Glutamatergic neuron (in vitro differentiated cells): Measurements from ENCODE around the gene SNAP25. TPM values are rescaled to one million over a fixed set of nuclear protein-coding genes. Genes with fewer than 3 reads are reported as not detected.

ENCODE experiments used
- DNase-seq: peaks from one replicate; pipeline ENCODE4 v3.0.0; 2022
- H3K27ac Mint-ChIP-seq: one replicate; pipeline ENCODE4 v1.8.0; 2020; ENCODE audit warnings: mild to moderate bottlenecking, mixed read lengths, inconsistent platforms; ENCODE audit not compliant: unreplicated experiment
- H3K27me3 Mint-ChIP-seq: one replicate; pipeline ENCODE4 v1.8.0; 2020; ENCODE audit warnings: mild to moderate bottlenecking, moderate library complexity, mixed read lengths, inconsistent platforms; ENCODE audit not compliant: unreplicated experiment
- H3K36me3 Mint-ChIP-seq: one replicate; pipeline ENCODE4 v1.8.0; 2020; ENCODE audit warnings: mild to moderate bottlenecking, mixed read lengths, inconsistent platforms; ENCODE audit not compliant: unreplicated experiment
- H3K4me1 Mint-ChIP-seq: one replicate; pipeline ENCODE4 v1.8.0; 2020; ENCODE audit warnings: mild to moderate bottlenecking, low read depth, mixed read lengths, inconsistent platforms; ENCODE audit not compliant: unreplicated experiment
- H3K4me3 Mint-ChIP-seq: one replicate; pipeline ENCODE4 v1.8.0; 2020; ENCODE audit warnings: mild to moderate bottlenecking, mixed read lengths, inconsistent platforms; ENCODE audit not compliant: unreplicated experiment
- H3K9me3 Mint-ChIP-seq: one replicate; pipeline ENCODE4 v1.8.0; 2020; ENCODE audit warnings: mild to moderate bottlenecking, moderate library complexity, mixed read lengths, inconsistent platforms; ENCODE audit not compliant: unreplicated experiment
- CTCF ChIP-seq: fragments of 200-600 bp; sonication (generic); IDR thresholded peaks from one replicate; pipeline ENCODE4 v1.5.0; 2021; ENCODE audit not compliant: partially characterized antibody, unreplicated experiment
- total RNA-seq: library from RNA; stranded (reverse); fragmentation: NEBNext Ultra II Directional; extraction: Animal tissue kit (Norgen Biotek cat#: 25700); gene quantifications from one replicate; pipeline ENCODE4 v1.2.1, GENCODE V29; 2021; ENCODE audit not compliant: unreplicated experiment

Gene SNAP25
- total RNA-seq, 1 donor from 2014 or later, result 61.0 TPM

GRCh38 chr20:10192171-10192570 is 26.5 kb upstream of the SNAP25 start:
- Mint-ChIP-seq H3K36me3 (peaks cover 9% of the 10 kb centered on the region), H3K9me3 (peaks cover 2% of the 10 kb centered on the region), H3K27me3 (peaks cover 3% of the 10 kb centered on the region), H3K27ac (no peak overlapping the region), H3K4me3 (no peak overlapping the region), H3K4me1 (no peaks in the 10 kb centered on the region)
- TF ChIP-seq CTCF, result no peak
- DNase-seq, result no peak

GRCh38 chr20:10194166-10194565 is 24.5 kb upstream of the SNAP25 start:
- Mint-ChIP-seq H3K4me3 (no peak overlapping the region), H3K36me3 (peaks cover 9% of the 10 kb centered on the region), H3K27me3 (peaks cover 3% of the 10 kb centered on the region), H3K4me1 (no peaks in the 10 kb centered on the region), H3K27ac (no peak overlapping the region), H3K9me3 (peaks cover 2% of the 10 kb centered on the region)
- DNase-seq, result no peak
- no peak for TF ChIP-seq CTCF

- Mint-ChIP-seq H3K36me3 (no peaks in the 10 kb centered on the region), H3K27me3 (no peaks in the 10 kb centered on the region), H3K27ac (no peak overlapping the region), H3K4me3 (no peak overlapping the region), H3K4me1 (no peaks in the 10 kb centered on the region), H3K9me3 (no peaks in the 10 kb centered on the region)
- DNase-seq, result no peak
- no peak for TF ChIP-seq CTCF
These were observed 18.3 kb upstream of the SNAP25 start for GRCh38 chr20:10200330-10200729.

GRCh38 chr20:10201321-10201870 is 17.2 kb upstream of the SNAP25 start:
- no peak for TF ChIP-seq CTCF
- no peaks in the 10 kb centered on the region for H3K9me3 Mint-ChIP-seq
- H3K27me3 Mint-ChIP-seq, result no peaks in the 10 kb centered on the region
- no peak overlapping the region for H3K4me3 Mint-ChIP-seq
- no peaks in the 10 kb centered on the region for H3K36me3 Mint-ChIP-seq
- no peaks in the 10 kb centered on the region for H3K4me1 Mint-ChIP-seq
- no peak overlapping the region for H3K27ac Mint-ChIP-seq
- no peak for DNase-seq

- Mint-ChIP-seq H3K27me3 (no peaks in the 10 kb centered on the region), H3K4me1 (peaks cover 3% of the 10 kb centered on the region), H3K9me3 (no peaks in the 10 kb centered on the region), H3K4me3 (no peak overlapping the region), H3K36me3 (no peaks in the 10 kb centered on the region), H3K27ac (no peak overlapping the region)
- no peak for TF ChIP-seq CTCF
- no peak for DNase-seq
These were observed 9.5 kb upstream of the SNAP25 start for GRCh38 chr20:10209091-10209490.
